ENCODE data around the gene KRT40. TPM values are rescaled to one million over a fixed set of nuclear protein-coding genes. Genes with fewer than 3 reads are reported as not detected.

KRT40 gene
- total RNA-seq, 1 experiment from 2014 or later = not detected

- no peaks in the 10 kb centered on the region for H3K9me2 ChIP-seq (ENCODE audit: insufficient read depth)
Measured at GRCh38 chr17:41004397-41004796, 20.3 kb upstream of the KRT40 start.

More at GRCh38 chr17:41004397-41004796, 20.3 kb upstream of the KRT40 start:
- Histone ChIP-seq H3K4me3 (replicated peaks in 1 of 2; ENCODE audit: low read depth in 1 of 2, low read length in 2 of 2) (no peak overlapping the region), H4K20me1 (ENCODE audit: insufficient read depth) (no peaks in the 10 kb centered on the region), H3K27ac (ENCODE audit: low read depth, low read length) (no peak overlapping the region), H3K36me3 (ENCODE audit: control insufficient read depth in 1 of 2, insufficient read depth in 2 of 2, low read length in 2 of 2) (no peaks in the 10 kb centered on the region), H3K4me2 (ENCODE audit: low read length) (no peak overlapping the region), H3K9ac (ENCODE audit: low read length) (no peak overlapping the region), H3K4me1 (ENCODE audit: control insufficient read depth in 1 of 2, insufficient read depth in 2 of 2, low read length in 2 of 2) (peaks cover 0 to 6% of the 10 kb centered on the region in 2 experiments; a peak in 2 of 4 replicates), H3K27me3 (ENCODE audit: insufficient read depth, low read length) (no peaks in the 10 kb centered on the region), H3K79me2 (ENCODE audit: insufficient read depth, low read length) (no peaks in the 10 kb centered on the region), H2AFZ (ENCODE audit: low read depth, low read length, poor library complexity, severe bottlenecking) (no peak overlapping the region), H3K9me3 (ENCODE audit: control insufficient read depth in 1 of 2, insufficient read depth in 1 of 2, low read depth in 1 of 2, low read length in 2 of 2) (no peaks in the 10 kb centered on the region)
- ATAC-seq (no peak), DNase-seq (ENCODE audit: low read depth, low spot score) (no peak)
- TF ChIP-seq SIN3A (IDR thresholded peaks at IDR 0.05; ENCODE audit: low read depth) (no peak), REST (IDR thresholded peaks at IDR 0.05; ENCODE audit: low read depth) (no peak), RAD21 (IDR thresholded peaks at IDR 0.05; ENCODE audit: low read depth) (no peak), CEBPB (IDR thresholded peaks at IDR 0.05; ENCODE audit: low read depth) (no peak), FOSL1 (IDR thresholded peaks at IDR 0.05; ENCODE audit: low read depth) (no peak), SRF (IDR thresholded peaks at IDR 0.05; ENCODE audit: low read depth) (no peak), YY1 (IDR thresholded peaks at IDR 0.05; ENCODE audit: extremely low read depth, insufficient replicate concordance, low read depth, low read length) (no peak), MAX (IDR thresholded peaks at IDR 0.05) (no peak), EGR1 (IDR thresholded peaks at IDR 0.05; ENCODE audit: low read depth) (no peak), ELF1 (IDR thresholded peaks at IDR 0.05; ENCODE audit: borderline replicate concordance, low read depth) (no peak), TCF7L2 (IDR thresholded peaks at IDR 0.05; ENCODE audit: borderline replicate concordance, extremely low read depth, insufficient read depth, insufficient read length) (no peak), ATF3 (IDR thresholded peaks at IDR 0.05) (no peak), POLR2AphosphoS5 (IDR thresholded peaks at IDR 0.05; ENCODE audit: low read depth, low read length) (no peak), CBX3 (IDR thresholded peaks at IDR 0.05; ENCODE audit: low read depth) (no peak), ZNF274 (IDR thresholded peaks at IDR 0.05; ENCODE audit: low read depth, low read length) (no peak), JUND (IDR thresholded peaks at IDR 0.05) (no peak), POLR2A (IDR thresholded peaks at IDR 0.05; ENCODE audit: borderline replicate concordance, extremely low read depth, insufficient read depth, insufficient read length) (no peak), EZH2 (IDR thresholded peaks at IDR 0.05) (no peak), ZFX (IDR thresholded peaks at IDR 0.05) (no peak)
- POLR2A ChIA-PET = interaction anchor here (0.7 to 1.1 kb wide), 2 partner anchors 17 to 510 kb away, joined by 3 read pairs; no protein-coding TSS in a partner anchor
- BruUV-seq (replicated peaks) = no TSS peak
- CTCF ChIA-PET = no interaction called here
- intact Hi-C loops (cut with micrococcal nuclease) = no loop called here
- RAD21 ChIA-PET (ENCODE audit: low non-redundant PET in 1 of 2, low total read pairs in 2 of 2, uncharacterized antibody in 2 of 2, unreplicated experiment in 2 of 2) = no interaction called here

Measured in HCT116 (cell line).